Measurements from ENCODE around the gene BRD9.
"Not testable (repeated sequence)": the region's sequence is repeated elsewhere in the genome, so short reads cannot be mapped to it uniquely, and the experiment has no call there.

BRD9 gene

GRCh38 chr5:892394-893136 is at the start of gene BRD9, which contains the start of gene TRIP13:
TSS of gene BRD9 (minus strand) at chr5:892801. CDS start at chr5:892657, 144 bp downstream.
TSS of gene TRIP13 (plus strand) at chr5:892884. CDS start at chr5:892999, 115 bp downstream.
- DNase-seq: peak; percentile 77

- DNase-seq: not testable (repeated sequence)
These were observed 48.1 kb upstream of the BRD9 start for GRCh38 chr5:940741-941140.

GRCh38 chr5:939368-939767 is 46.8 kb upstream of the BRD9 start:
- DNase-seq: no peak

- DNase-seq: no peak
These were observed 44.7 kb upstream of the BRD9 start for GRCh38 chr5:937151-937924.

- no peak for DNase-seq
These were observed 43.8 kb upstream of the BRD9 start for GRCh38 chr5:936149-937144.

GRCh38 chr5:935510-936084 is 43.0 kb upstream of the BRD9 start:
- DNase-seq: no peak

GRCh38 chr5:934381-934967 is 41.9 kb upstream of the BRD9 start:
- DNase-seq: not testable (repeated sequence)

GRCh38 chr5:933951-934350 is 41.4 kb upstream of the BRD9 start:
- not testable (repeated sequence) for DNase-seq

GRCh38 chr5:933251-933861 is 40.8 kb upstream of the BRD9 start:
- no peak for DNase-seq

GRCh38 chr5:932628-933250 is 40.1 kb upstream of the BRD9 start:
- peak; percentile 63 for DNase-seq

- DNase-seq: no peak
These were observed 39.6 kb upstream of the BRD9 start for GRCh38 chr5:932151-932627.

- DNase-seq: no peak
These were observed 39.1 kb upstream of the BRD9 start for GRCh38 chr5:931570-932145.

- no peak for DNase-seq
These were observed 38.3 kb upstream of the BRD9 start for GRCh38 chr5:930866-931265.

- no peak for DNase-seq
These were observed 37.0 kb upstream of the BRD9 start for GRCh38 chr5:929596-929995.

- DNase-seq: not testable (repeated sequence)
These were observed 36.6 kb upstream of the BRD9 start for GRCh38 chr5:929182-929581.

GRCh38 chr5:927172-928015 is 34.8 kb upstream of the BRD9 start:
- no peak for DNase-seq

GRCh38 chr5:926417-927171 is 34.0 kb upstream of the BRD9 start:
- no peak for DNase-seq

GRCh38 chr5:923281-923873 is 30.8 kb upstream of the BRD9 start:
- DNase-seq: peak; percentile 54
